Left renal cortex interstitium (tissue), 4 donors: Measurements from ENCODE around the gene GOPC. TPM values are rescaled to one million over a fixed set of nuclear protein-coding genes. Genes with fewer than 3 reads are reported as not detected.
"Not testable (repeated sequence)": the region's sequence is repeated elsewhere in the genome, so short reads cannot be mapped to it uniquely, and the experiment has no call there.

ENCODE experiments used
- DNase-seq, 4 donors: peaks; one replicate each; pipeline ENCODE4 v3.0.0-alpha.2; 2013; ENCODE audit warnings: low read depth in 4 of 4, low spot score in 2 of 4, missing footprints in 1 of 4
- polyA plus RNA-seq, 4 donors: library from polyadenylated mRNA; unstranded; fragments of 120-200 nt; gene quantifications; one replicate each; pipeline ENCODE4 v1.2.1, GENCODE V29; 2013; ENCODE audit not compliant: insufficient read length in 4 of 4

GOPC gene
- polyA plus RNA-seq, 4 donors = 57.1 to 64.4 (median 60.7) TPM

DNA sequence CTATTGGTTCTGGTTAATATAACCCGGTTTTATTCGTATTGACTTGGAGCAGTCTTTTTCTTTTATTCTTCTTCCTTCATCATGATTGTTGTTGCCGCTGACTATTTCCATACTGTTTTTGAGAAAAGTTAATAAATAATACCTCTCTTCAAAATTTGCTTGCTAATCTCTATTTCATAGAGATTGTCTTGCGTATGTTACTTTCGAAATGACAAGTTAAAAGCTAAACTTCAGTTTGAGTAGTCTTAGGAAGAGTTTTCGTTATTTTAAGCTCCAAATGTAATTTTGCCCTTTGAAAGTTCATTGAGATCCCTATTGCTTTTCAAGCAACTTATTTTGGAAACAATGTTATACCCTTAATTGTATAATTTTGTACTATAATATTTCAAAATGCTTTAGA, 83.4 kb downstream of the GOPC start:
- no peak for DNase-seq

DNA sequence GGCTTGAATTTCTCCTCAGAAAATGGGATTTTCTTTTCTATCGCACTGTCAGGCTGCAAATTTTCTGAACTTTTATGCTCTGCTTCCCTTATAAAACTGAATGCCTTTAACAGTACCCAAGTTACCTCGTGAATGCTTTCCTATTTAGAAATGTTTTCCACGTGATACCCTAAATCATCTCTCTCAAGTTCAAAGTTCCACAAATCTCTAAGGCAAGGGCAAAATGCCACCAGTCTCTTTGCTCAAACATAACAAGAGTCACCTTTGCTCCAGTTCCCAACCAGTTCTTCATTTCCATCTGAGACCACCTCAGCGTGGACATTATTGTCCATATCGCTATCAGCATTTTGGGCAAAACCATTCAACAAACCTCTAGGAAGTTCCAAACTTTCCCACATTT, 84.3 kb downstream of the GOPC start:
- not testable (repeated sequence) for DNase-seq

DNA sequence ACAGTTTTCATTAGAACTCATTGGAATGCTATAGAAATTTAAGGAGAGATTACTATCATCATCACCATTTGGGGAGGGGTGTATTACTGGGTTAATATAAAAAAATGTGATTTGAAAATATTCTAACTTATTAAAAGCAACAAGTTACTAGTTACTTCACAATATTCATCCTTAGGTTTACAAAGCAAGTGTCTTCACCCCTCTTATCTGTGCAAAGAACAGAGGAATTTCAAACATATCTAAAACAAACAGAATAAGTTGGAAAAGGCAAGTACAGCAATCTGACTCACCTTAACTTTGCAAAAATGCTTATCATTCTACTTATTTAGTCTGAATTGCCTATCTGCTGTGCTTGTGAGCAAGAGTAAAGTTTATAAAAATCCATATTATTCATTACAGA, 87.0 kb downstream of the GOPC start:
- DNase-seq = no peak

DNA sequence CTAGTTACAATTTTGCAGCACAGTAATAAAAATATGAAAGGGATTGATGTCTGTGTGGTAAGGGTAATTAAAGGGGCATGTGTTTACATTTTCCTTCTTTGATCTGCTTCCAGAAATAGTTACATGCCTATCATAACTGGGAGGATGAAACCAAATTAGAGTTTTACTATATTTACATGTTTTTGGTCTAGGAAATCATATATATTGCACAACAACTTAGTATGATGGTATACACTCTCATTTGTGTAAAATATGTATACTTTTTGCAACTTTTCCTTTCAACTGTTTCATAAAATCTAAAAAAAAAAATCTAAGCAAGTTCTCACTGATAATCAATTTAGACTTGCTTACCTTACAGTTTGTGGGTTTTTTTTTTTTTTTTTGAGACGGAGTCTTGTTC, 87.7 kb downstream of the GOPC start:
- DNase-seq = no peak

DNA sequence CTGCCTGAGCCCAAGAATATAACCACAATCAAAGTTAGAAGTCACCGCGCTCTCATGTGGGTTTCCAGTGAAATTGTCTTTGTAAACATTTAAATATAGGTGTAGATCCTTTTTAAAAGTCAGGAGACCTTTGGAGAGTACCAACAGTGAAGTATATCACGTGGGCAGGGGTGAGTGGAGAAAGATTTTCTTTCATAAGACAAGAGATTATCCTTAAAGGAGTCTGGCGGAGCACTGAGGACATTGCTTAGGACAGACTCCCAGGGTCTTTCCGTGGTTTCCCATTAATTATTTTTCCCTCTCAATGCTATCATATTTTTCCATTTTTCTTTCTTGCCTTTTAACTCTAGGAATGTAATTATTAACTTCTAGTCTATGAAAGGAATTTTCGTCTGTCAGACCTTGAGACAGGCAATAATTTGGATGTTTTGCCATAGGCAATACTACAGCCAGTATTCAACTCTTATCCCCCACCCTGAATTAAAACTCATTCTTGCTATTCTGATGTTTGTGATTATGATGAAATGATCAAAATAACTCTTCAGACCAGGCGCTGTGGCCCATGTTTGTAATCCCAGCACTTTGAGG, 88.4 kb downstream of the GOPC start:
- no peak for DNase-seq

DNA sequence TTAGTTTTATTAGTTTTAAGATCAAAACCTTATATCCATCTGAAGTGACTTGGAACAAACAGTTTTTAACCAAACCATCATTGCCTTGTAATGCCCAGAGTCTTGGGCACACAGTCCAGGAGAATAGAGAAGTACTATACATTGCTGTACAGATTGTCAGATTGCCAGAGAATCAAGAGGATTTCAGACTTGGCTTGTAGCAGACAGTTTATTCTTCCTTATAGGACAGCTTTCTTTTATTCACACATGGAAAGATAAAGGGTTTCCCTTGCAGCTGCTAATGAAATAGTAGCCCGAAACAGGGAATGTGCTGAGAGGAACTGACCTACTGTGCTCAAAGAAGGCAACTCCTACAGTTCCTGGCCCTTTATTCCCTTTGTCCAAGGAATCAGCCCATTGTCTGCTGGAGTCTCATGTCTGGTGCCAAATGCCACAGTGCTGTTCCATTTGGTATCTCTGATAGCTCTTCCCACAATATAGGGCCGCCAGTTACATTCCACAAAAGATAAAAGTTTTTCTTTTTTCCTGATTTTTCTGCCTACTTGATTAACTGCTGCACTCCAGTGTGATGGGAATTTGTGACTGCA, 89.2 kb downstream of the GOPC start:
- DNase-seq = no peak

DNA sequence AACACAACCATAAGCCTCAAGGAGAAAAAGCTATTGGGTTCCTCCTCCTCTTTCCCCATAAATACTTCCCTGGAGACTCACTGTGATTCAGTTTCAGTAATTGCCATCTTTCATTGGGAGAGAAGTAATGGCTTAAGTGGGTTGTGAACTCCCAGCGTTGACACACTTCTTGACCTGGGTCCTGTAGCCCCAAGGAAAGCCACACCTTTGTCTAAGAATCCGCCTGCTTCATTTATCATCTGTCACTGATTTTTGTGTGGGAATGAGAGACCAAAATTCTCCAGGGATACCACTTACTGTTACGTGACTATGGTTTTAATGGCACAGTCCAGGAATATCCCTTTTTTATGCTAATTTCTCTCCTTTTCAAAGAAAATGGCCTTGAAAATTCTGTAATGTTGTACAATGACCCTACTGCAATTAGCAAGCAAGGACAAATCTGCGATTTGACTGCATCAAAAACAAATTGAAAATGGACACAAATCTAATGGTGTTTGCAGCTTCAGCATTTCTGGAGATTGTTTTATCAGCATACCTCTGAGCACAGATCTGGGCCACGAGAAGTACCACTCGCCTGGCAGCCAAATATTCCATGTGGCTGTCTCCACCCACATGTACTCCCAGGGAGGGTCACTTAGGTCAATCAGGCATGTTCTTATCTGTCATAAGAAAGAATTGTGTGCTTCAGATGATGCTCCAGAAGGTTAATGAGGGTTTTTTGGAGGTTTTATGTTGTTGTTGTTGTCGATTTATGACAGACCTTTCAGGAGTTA, 90.1 kb downstream of the GOPC start:
- no peak for DNase-seq

Other genes with a start within 250 kb of the GOPC start
- gene ROS1, start 176.6 kb downstream of the GOPC start, polyA plus RNA-seq = under 1 TPM; 0.10 to 0.16 (median 0.13) TPM
- 10 to 100 TPM in 3 of 4 donors, 1 to 10 TPM in 1; 9.0 to 13.0 (median 10.5) TPM for gene DCBLD1, start 119.8 kb downstream of the GOPC start, polyA plus RNA-seq
- 10 to 100 TPM; 46.3 to 58.4 (median 54.8) TPM for gene NUS1, start 73.0 kb upstream of the GOPC start, polyA plus RNA-seq